GM21447 (cell line): ENCODE results near the gene CDKN2C.

Experiments used
- ATAC-seq: cut with Tn5 transposase; IDR thresholded peaks from one replicate; pipeline ENCODE4 v1.9.1; 2021; ENCODE audit not compliant: unreplicated experiment

The CDKN2C gene

DNA sequence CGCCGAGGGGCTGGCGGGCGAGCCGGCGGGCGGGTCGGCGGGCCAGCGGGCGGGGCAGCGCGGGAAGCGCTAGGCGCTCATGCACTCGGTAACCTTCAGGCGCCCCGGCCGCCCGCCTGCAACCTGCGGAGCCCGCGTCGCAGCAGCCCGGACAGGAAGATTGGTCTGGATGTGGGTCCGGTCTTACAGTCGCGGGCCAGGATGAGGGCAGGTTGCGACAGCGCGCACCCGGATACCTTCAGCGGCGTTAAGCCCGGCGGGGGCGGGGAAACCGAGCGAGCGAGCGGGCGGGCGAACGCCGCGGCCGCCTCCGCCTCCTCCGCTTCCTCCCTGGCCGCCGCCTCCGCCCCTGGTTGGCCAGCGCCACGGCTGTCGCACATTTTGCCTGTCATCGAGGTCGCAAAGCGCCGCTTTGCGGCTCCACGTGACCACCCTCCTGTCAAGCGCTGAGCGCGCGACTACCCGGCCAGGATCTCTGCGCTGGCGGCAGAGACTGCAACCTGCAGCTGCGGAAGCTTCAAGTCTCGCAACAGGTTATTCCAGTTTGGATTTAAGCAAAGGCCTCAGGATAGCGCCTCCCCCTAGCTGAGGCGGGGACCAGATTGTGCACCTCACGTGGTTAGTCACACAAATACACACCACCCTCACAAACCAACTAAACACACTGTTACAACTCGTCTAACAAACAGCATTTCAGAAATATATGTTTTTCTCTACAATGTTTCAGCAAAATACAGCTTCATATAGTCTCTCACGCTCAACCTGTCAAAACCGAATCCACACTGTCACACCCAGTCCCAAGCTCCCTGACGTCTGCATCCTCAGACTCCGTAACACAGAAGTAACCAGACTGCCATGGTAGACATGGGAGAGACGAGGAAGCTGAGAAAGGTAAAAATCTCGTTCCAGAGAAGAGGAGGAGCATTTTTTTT is 9.9 kb upstream of the CDKN2C start, which contains the start of gene FAF1:
Gene FAF1 (minus strand): TSS at position 355 of the 932 bp plus-strand sequence. CDS start 456 bp downstream, outside the sequence.
- ATAC-seq = peak; percentile 83

DNA sequence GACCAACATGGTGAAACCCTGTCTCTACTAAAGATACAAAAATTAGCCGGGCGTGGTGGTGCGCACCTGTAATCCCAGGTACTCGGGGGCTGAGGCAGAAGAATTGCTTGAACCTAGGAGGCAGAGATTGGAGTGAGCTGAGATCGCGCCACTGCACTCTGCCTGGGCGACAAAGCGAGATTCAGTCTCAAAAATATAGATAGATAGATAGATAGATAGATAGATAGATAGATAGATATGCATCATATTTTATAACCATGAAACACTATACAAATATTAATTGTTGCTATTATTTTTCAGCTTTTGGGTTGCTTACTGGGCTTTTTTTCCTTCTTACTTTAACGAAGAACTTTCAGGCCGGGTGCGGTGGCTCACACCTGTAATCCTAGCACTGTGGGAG is 5.2 kb upstream of the CDKN2C start:
- ATAC-seq = no peak

DNA sequence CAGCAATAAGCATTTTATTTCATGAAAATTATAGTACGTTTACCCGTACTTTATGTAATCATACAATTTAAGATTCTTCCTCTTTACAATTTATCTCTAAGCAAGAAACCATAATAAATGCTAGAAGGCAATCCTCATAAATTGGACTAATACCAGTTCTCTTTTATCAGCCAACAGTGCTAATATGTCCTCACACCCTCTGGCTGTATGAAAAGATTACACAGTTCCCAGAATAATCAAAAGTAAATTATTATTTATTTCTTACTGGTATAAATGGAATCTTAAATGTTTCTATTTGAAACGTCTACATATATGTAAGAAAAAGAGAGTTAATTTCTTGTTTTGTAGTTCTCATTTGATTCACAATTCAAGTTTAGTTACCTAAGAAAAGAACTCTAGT is 3.1 kb upstream of the CDKN2C start:
- ATAC-seq = no peak

DNA sequence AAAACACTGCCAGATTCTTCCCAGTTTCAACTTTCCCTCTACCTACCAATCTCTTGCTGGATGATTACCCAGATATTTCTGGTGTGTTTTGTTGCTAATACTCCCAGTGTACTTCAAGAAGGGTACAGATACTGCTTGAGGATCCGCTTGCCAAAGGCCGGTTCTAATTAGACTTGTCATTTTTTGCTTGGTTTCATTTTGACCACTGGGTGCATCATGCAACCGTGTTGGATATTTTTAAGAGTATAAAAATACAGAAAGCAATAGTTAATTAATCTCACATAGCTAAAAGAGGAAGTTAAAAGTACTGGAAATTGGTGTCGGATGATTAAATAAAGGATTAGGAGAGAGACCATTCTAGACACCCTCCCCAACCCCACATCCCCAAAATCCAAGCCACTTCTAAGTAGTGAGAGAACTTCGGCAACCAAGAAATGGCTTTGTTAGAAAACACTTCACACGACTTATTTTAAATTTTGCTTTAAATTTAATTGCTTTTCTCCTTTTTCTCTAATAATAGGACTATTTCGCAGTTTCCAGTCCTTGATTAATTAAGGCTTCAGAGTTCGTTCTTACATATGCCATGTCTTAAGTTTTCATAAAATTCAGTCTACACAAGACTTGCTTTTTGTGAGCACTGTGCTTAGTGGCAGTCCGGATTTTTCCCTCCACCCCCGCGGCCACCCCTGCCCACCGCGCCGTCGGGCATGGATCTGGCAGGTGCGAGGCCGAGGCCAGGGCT is 2.5 kb upstream of the CDKN2C start:
- no peak for ATAC-seq

DNA sequence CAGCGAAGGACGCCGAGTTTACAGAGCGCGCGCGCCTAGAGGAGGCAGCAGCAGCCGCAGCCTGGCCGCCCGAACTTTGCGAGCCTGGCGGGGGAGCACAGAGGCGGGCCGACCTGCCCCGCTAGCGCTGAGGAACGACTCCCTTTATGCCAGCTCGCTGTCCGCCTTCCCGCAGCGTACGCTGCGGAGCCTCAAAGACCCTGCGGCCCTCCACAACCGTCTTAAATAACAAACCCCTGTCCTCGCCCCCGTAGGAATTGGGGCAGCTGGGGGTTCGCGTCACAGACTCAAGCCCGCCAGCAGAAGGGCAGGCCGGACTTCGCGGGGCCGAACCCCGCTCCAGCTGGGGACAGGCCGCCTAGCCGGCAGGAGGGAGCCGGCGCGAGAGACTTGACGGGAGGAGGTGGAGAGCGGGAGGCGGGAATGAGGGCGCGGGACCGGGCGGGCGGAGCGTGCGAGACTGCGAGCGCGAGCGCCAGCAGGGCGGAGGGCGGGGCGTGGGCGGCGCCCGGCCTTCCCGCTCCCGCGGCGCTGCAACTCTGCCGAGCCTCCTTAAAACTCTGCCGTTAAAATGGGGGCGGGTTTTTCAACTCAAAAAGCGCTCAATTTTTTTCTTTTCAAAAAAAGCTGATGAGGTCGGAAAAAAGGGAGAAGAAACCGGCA is 1.8 kb upstream of the CDKN2C start:
- ATAC-seq = peak; percentile 60

DNA sequence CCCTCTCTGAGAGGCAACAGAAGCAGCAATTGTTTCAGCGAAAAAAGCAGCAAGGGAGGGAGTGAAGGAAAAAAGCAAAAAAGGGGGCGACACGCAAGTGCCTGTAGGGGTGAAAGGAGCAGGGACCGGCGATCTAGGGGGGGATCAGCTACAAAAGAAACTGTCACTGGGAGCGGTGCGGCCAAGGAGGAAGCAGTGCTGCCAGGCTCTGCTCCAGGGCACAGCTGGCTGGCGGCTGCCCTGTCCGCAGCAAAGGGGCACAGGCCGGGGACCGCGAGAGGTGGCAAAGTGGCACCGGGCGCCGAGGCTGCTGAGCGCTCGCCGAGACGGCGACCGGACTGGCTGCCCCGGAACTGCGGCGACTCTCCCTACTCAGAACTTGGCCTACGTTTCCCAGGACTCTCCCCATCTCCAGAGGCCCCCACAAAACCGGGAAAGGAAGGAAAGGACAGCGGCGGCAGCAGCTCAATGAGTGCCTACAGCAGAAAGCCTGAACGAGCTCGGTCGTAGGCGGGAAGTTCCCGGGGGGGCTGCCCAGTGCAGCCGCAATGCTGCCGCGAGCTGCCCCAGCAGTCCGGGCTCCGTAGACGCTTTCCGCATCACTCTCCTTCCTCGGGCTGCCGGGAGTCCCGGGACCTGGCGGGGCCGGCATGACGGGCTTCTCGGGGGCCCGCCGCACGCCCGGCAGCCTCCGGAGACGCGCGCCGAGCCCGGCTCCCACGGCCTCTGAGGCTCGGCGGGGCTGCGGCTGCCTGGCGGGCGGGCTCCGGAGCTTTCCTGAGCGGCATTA is 1.0 kb upstream of the CDKN2C start:
- ATAC-seq = peak; percentile 17

DNA sequence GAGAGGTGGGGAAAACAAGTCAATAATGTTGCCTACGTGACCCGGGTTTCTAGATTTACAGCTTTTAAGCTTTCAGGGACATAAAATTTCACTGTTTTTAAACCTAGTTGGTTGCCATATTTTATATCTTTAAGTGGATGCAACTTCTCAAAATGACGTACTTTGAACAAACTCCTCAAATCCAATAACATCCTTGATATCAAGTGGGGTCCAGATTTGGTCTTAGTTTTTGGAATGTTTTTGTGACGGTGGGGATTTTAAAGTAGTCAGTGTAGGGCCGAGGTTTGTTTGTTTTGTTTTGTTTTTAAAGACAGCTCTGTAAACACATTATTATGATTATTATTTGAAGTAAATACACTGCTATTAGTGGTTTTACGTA is 453 bp downstream of the CDKN2C start:
- ATAC-seq = no peak

DNA sequence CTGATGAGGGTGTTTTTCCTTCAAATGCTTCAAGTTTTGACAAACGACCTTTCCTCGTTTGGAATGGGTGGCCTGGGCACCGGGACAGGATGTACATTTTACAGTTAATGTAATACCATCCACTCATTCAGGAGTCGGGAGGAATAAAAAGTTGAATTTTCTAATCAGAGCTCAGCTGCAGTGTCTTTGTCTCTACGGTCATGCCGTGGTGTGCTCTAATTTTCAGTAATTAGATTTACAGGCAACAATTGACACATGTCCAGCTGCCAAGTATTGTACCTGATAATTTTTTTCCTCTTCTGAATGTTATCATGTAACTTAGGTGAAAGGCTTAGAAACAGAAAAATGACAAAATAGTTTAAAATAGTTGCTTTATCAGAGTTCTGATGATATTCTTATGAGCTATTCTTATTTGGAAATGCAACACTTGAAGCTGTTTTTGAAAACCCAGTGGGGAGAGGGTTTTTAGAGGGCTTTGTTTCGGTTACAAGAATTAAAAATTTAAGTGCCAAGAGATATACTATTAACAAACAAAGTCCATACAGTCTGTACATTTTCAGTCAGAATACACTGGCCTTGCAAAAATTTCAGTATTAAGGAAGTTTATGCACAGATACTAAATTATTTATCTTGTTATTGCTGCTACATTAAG is 1.0 kb downstream of the CDKN2C start:
- ATAC-seq = no peak

DNA sequence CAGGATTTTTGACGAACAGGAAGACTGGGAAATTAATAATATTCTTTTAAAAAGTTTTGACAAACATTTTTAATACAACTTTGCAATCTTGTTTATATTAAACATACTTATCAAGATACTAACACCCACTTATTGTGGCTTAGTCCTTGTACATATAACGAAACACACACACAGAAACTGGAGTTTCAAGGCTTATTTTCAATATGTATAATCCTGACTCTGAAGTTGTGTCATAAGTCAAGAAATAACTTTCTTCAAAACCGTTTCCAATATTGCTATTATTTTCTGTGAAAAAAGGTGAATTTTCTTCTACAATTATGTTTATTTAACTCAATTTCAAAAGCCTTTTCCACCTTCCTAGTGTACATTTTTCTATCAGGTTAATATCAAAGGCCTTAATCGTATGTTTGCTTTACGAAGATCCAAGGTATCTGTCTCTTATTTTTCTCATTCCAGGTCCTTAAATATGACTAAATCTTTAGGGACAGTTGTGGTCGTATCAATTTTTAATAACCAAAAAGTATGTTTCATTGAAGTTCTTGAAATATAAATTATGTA is 1.8 kb downstream of the CDKN2C start:
- no peak for ATAC-seq

DNA sequence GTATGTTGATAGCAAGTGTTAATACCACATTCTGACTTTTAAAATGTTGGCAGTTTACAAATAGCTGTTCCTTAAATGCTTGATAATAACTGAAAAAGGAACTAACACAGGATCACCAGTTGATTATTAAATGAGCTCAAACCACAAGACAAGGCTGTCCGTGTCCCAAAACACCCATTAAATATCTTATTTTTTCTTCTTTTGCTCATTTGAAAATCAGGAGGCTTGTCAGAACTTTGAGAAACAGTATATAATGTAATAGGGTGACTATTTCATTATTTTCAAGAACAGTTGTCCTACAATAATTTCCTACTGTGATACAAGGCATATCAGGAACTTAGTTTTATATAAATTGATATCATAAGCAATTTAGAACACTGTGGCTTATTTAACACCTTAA is 2.7 kb downstream of the CDKN2C start:
- no peak for ATAC-seq

DNA sequence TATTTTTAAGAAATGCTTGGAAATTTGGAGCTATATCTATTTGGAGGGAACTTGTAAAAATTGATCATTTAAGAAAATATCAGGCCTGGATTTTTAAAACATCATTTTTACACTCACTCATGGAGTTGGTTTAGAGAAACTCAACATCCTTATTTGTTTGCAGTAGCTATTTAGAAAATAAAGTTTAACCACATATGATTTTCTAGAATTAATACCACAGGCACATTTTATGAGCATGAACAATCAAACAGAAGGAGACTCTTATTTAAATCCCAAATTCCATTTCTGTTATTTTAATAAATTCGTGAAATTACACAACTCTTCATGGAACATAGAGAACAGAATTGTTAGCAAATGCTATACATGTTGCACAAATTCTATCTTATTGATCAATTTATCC is 3.2 kb downstream of the CDKN2C start:
- ATAC-seq = no peak

DNA sequence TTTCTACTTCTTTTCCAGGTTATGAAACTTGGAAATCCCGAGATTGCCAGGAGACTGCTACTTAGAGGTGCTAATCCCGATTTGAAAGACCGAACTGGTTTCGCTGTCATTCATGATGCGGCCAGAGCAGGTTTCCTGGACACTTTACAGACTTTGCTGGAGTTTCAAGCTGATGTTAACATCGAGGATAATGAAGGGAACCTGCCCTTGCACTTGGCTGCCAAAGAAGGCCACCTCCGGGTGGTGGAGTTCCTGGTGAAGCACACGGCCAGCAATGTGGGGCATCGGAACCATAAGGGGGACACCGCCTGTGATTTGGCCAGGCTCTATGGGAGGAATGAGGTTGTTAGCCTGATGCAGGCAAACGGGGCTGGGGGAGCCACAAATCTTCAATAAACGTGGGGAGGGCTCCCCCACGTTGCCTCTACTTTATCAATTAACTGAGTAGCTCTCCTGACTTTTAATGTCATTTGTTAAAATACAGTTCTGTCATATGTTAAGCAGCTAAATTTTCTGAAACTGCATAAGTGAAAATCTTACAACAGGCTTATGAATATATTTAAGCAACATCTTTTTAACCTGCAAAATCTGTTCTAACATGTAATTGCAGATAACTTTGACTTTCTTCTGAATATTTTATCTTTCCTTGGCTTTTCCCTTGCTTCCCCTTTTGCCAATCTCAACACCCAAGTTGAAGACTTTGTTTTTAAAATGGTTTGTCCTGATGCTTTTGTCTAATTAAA is 4.0 kb downstream of the CDKN2C start:
- no peak for ATAC-seq

DNA sequence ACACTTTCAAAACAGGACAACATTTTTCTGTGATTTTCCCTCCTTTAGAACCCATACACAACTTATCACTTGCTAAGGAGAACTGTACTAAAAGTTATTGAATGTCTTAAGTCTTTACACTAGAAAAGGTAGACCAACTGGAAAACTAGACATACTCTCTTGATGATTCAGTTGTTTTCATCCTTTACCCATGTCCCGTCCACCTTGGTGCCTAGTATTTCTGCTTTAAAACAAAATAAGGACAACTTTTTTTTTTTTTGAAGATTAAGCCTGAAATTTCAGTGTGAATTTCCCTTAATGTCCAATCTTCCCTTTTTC is 4.5 kb downstream of the CDKN2C start:
- no peak for ATAC-seq

DNA sequence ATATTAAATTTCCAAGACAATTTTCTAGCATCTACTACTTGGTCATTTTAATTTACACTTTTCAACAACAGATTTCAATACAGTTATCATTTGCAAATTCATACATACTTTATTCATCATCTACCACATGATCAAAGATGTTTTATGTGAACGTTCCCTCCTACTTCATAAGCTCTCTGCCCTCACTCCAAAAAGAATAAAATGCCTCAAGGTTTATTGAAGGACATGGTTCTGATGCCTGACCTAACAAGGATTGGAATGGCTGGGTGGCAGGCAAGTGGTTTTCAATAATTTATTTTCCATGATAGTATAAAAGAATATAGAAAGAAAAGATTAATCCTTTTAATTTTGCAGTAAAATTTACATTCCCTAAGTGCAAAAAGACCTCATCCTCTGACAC is 5.4 kb downstream of the CDKN2C start:
- no peak for ATAC-seq

DNA sequence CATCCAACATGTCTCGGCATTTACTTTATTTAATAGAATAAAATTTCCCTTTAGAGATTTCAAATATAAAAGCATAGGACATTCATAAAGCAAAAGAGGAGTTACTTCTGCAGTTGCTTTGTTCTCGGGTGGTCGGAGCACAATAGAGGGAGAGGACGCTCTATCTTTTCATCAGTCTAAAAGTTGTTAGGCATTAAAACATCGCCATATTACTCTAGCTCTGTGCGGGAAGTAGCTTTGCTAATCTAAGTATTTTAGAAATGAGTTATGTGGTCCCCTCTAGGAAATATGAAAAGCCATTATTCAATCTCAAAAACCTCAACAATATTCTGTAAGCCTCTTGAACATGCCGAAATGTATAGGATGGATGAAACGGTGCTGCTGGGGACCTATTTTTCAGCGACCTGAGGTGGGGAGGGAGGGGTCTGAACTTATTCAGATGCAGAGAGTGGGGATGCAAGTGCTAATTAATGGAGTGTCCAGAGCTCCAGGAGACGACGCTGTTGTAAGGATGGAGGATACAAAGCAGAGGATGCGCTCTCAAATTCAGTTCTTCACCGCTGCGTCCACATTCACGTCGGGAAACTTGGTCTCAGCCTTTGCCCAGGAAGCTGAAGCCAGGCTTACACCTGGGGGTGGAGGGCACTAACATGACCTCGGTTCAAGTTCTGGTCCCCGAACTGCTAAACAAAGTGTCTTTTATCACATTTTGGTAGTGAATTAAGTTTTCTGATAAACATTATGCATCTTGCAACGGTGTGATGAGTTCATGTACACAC is 6.3 kb downstream of the CDKN2C start:
- peak; percentile 9 for ATAC-seq

DNA sequence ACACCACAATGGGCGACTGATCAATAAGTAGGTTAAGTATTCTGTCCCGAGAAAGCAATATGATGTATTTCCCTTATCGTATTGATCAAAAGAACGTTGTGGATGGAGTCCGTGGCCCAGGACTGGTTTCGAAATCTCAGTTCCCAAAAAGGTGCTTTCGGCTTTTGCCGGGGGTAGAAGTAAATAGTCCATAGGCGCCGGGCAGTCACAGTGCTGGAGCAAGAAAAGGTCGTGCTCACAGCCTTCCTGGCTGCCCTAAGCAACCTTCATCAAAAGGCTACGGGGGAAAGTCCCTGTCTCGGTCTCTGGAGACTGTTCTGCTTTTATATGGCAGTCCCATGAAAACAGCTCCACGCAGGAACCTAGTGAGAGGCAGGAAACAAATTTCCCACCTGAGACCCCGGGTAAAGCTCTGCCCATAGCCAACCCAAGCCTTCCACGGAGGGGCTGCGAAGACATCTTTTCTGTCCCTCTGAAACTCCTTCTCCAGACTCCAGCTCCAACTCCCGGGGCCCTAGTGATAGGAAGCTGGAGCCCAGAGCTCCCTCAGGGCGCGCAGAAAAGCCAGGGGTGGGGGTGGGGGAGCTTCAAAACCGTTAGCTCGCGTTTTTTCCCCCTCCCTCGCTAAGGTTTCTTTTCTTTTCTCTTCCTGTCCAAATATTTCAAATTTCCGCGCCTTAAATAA is 7.0 kb downstream of the CDKN2C start:
- ATAC-seq = peak; percentile 73

DNA sequence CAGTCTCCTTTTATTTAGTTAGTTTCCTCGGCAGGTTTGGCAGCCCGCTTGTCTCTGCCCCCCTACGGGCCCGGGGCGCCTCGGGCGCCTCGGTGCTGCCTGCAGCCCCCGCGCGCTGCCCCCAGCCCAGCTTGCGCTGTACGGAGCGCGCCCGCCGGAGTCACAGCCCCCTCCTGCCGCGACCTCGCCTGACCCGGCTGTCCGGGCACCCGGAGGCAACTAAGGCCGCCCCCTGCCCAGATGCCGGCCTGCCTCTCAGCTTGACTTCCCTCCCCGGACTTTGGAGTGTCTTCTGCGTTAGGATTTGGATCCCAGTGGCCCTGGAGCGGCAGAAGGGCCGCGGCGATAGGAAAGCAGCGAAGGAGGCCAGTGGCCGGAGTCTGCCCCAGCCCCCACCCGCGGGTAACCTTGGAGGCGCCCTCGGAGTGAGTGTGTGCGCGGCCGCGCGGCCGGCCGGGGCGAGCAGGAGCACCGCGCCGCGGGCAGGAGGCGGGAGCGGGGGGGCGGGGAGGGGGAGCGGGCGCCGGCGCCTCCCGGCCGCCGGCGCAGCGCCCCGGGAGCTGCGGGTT is 7.6 kb downstream of the CDKN2C start:
- peak; percentile 46 for ATAC-seq
